Fibroblast of villous mesenchyme (primary cell): ENCODE measurements around the gene RBBP8NL. TPM values are rescaled to one million over a fixed set of nuclear protein-coding genes. Genes with fewer than 3 reads are reported as not detected.

Source experiments
- DNase-seq: peaks from one replicate; pipeline ENCODE4 v3.0.0-alpha.2; 2010; ENCODE audit warnings: low read depth
- H3K4me3 ChIP-seq: 2 replicates; pipeline ENCODE4 v1.5.1; 2011; ENCODE audit warnings: low read depth, mild to moderate bottlenecking, low read length
- total RNA-seq: library from RNA; depleted of rRNA; stranded (reverse); fragments of >200 nt; gene quantifications from 2 replicates; pipeline ENCODE4 v1.2.3, GENCODE V29; 2012
- TF ChIP-seq, protein P1 (sequence below): IDR thresholded peaks from 2 replicates; pipeline ENCODE4 v1.5.1; 2012; ENCODE audit warnings: low read depth, mild to moderate bottlenecking, low read length; ENCODE audit not compliant: insufficient read depth

The RBBP8NL gene
- total RNA-seq, 1 donor, result not detected

DNA sequence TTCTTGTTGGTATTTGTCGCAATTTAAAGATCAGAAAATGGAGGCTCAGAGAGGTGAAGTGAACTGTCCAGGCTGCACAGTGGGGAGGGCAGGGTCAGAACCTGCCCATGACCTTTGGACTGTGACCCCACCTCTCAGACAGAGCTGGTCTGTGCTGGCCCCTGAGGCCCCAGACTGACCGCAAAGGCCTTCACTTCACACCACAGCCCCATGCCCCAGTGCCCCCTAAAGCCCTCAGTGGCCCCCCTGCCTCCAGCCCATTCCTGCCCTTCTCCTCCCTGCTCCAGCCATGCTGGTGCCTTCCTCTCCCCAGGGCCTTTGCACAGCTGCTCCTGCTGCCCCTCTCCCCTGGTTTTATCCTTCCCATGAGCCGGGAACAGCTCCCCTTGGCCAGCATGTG is 9.4 kb upstream of the RBBP8NL start:
- TF ChIP-seq, protein P1, sequence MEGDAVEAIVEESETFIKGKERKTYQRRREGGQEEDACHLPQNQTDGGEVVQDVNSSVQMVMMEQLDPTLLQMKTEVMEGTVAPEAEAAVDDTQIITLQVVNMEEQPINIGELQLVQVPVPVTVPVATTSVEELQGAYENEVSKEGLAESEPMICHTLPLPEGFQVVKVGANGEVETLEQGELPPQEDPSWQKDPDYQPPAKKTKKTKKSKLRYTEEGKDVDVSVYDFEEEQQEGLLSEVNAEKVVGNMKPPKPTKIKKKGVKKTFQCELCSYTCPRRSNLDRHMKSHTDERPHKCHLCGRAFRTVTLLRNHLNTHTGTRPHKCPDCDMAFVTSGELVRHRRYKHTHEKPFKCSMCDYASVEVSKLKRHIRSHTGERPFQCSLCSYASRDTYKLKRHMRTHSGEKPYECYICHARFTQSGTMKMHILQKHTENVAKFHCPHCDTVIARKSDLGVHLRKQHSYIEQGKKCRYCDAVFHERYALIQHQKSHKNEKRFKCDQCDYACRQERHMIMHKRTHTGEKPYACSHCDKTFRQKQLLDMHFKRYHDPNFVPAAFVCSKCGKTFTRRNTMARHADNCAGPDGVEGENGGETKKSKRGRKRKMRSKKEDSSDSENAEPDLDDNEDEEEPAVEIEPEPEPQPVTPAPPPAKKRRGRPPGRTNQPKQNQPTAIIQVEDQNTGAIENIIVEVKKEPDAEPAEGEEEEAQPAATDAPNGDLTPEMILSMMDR, result no peak

DNA sequence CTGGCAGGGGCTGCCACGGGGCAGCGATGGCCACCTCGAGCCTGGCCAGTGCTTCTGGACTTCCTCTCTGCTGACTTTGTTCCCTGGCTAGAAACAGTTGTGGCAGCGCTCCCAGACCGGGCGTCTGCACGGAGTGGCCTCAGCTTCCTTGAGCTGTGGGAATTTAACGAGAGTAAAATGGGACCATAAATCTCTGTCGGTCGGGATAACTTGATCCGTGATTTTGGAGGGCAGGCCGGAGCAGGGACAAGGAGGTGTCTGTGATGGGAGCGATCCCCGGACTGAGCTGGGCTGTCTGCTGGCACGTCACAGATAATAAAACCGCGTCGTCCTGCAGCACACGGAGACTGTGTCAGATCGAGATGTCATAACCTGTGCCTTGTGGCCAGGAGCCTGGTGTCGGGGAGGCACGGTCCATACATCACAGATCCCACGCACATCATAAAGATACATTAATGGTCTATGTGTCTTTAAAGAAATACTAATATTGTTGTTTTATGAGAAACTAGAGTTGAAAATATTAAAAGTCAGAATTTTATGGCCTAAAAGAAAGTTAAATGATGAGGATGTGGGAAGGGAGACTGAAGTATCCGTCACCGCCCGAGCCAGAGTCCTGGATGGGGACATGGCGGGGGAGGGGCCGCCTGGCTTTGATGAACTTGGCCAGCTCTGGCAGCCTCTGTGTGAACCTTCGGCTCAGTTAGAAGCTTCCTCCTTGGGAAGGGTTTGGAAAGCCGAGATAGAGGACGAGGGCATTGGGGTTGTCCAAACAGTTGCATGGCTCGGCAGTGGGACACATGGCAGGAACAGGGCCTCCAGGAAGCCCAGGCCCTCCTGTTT is 6.5 kb upstream of the RBBP8NL start:
- TF ChIP-seq, protein P1, result no peak
- no peak overlapping the region for H3K4me3 ChIP-seq
- DNase-seq, result peak; percentile 18

More for the DNA sequence above, 9.4 kb upstream of the RBBP8NL start:
- DNase-seq, result no peak
- no peak overlapping the region for H3K4me3 ChIP-seq

DNA sequence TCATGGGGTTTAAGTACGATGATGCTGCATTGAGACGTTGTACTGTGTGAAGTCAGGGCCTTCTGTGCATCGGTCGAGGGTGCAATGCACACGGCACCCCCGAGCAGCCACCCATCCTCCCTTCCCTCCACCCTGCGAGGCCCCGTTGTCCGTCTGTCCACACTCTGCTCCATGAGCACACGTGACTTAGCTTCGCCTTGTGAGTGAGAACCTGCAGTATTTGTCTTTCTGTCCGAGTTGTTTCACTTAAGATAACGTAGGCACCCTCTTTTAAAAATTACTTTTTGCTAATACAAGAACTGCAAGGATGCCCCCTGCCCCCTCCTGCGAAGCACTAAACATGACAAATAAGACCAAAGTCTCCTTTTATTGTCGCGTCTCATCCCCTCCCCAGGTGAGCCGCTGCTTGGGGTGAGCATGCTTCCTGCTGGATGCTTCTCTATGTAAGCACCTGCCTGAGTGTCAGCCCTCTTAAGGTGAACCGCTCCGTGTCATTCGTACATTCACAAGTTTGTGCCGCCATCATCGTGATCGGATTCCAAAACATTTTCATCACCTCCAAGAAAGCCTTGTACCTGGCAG is 3.6 kb upstream of the RBBP8NL start:
- no peak overlapping the region for H3K4me3 ChIP-seq
- TF ChIP-seq, protein P1, result no peak
- DNase-seq, result no peak

DNA sequence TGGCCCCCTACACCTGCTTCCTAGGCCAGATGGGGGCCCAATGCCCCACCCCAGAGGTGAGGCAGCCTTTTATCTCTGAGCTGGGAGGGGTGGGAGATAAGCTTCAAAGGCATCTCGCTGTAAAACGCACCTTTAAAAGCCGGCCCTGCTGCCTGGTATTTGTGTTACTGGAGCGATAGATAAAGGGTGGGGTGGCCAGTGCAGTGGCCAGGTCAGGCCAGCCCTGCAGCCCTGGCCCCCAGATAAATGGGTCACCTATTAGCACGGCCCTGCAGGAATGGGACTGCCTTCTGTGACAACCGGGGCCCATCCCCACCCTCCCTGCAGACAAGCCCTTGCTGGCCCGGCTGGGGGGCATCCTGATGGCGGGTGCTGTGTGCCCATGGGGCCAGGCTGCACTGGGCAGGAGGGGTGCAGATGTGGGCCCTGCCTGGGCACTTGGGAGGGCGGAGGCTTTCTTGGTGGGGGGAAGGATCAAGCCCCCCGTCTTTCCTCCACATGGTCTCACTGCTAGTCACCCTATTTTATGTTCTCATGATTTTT is 3.0 kb upstream of the RBBP8NL start:
- no peak for DNase-seq
- H3K4me3 ChIP-seq, result no peak overlapping the region
- TF ChIP-seq, protein P1, result no peak

DNA sequence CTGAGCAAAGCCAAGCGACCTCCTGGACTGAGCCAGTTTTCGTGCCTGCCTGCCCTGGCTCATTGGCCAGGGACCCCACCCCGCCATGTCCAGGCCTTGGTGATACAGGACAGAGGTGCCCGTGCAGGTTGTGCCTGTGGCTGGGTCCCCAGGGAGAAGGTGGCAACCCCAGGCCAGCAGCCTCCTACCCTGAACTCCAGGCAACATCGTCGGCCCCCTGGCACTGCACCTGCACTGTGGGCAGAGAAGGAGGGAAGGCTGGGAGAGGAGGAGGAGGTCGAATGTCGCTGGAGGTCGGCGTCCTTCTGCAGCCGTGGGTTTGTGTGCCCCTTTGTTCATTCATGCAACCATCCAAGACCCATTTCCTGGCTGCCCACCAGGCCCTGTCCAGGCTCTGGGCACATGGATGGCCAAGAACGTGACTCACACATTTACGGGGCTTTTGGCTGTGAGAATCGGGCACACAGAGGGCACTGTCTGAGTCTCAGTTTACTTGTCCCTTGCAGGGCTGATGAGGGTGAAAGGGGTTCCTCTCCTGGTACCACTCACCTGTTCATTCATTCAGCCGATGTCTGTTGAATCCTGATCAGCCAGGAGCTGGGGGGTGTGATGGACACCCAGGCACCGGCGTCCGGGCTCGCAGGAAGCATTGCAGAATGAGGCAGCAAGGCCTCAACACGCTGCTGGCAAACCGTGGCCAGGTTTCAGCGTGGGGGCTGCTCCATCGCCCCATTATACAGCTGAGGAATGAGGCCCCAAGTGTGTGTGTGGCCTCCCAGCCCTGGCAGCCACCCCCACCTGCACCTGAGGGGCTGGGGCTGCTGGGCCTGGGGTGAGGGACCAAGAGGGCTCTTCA is 2.3 kb upstream of the RBBP8NL start:
- TF ChIP-seq, protein P1, result no peak
- no peak overlapping the region for H3K4me3 ChIP-seq
- no peak for DNase-seq
